ENCODE results near the gene CNEP1R1.

CNEP1R1 gene

GRCh38 chr16:50050802-50051201, 25.8 kb downstream of the CNEP1R1 start:
- Histone ChIP-seq H3K9me3 (ENCODE audit: low read length) (no peaks in the 10 kb centered on the region), H3K36me3 (ENCODE audit: insufficient read depth, low read length) (no peaks in the 10 kb centered on the region), H3K4me3 (ENCODE audit: low read length) (no peak overlapping the region), H3K27me3 (ENCODE audit: insufficient read depth, low read length) (no peaks in the 10 kb centered on the region), H3K4me1 (ENCODE audit: insufficient read depth, low read length) (no peaks in the 10 kb centered on the region), H2AFZ (ENCODE audit: low read depth, low read length) (no peak overlapping the region)

GRCh38 chr16:50056226-50056625, 31.2 kb downstream of the CNEP1R1 start:
- H3K9me3 ChIP-seq (ENCODE audit: low read length): peaks cover 2% of the 10 kb centered on the region
- H3K4me1 ChIP-seq (ENCODE audit: insufficient read depth, low read length): no peaks in the 10 kb centered on the region
- no peaks in the 10 kb centered on the region for H3K27me3 ChIP-seq (ENCODE audit: insufficient read depth, low read length)

GRCh38 chr16:50058091-50058771, 33.2 kb downstream of the CNEP1R1 start:
- Histone ChIP-seq H3K4me3 (ENCODE audit: low read length) (no peak overlapping the region), H3K9me3 (ENCODE audit: low read length) (peaks cover 2% of the 10 kb centered on the region)

More at GRCh38 chr16:50056226-50056625, 31.2 kb downstream of the CNEP1R1 start:
- H3K4me3 ChIP-seq (ENCODE audit: low read length): no peak overlapping the region
- H3K36me3 ChIP-seq (ENCODE audit: insufficient read depth, low read length): no peaks in the 10 kb centered on the region
- no peak overlapping the region for H2AFZ ChIP-seq (ENCODE audit: low read depth, low read length)

GRCh38 chr16:50059111-50059510, 34.1 kb downstream of the CNEP1R1 start:
- Histone ChIP-seq H3K9me3 (ENCODE audit: low read length) (peaks cover 2% of the 10 kb centered on the region), H2AFZ (ENCODE audit: low read depth, low read length) (no peak overlapping the region), H3K4me3 (ENCODE audit: low read length) (no peak overlapping the region), H3K27me3 (ENCODE audit: insufficient read depth, low read length) (no peaks in the 10 kb centered on the region), H3K4me1 (ENCODE audit: insufficient read depth, low read length) (no peaks in the 10 kb centered on the region), H3K36me3 (ENCODE audit: insufficient read depth, low read length) (no peaks in the 10 kb centered on the region)

More at GRCh38 chr16:50058091-50058771, 33.2 kb downstream of the CNEP1R1 start:
- Histone ChIP-seq H3K27me3 (ENCODE audit: insufficient read depth, low read length) (no peaks in the 10 kb centered on the region), H2AFZ (ENCODE audit: low read depth, low read length) (no peak overlapping the region), H3K36me3 (ENCODE audit: insufficient read depth, low read length) (no peaks in the 10 kb centered on the region), H3K4me1 (ENCODE audit: insufficient read depth, low read length) (no peaks in the 10 kb centered on the region)

GRCh38 chr16:50059669-50060068, 34.6 kb downstream of the CNEP1R1 start:
- H2AFZ ChIP-seq (ENCODE audit: low read depth, low read length): no peak overlapping the region

GRCh38 chr16:50061326-50061725, 36.3 kb downstream of the CNEP1R1 start:
- no peaks in the 10 kb centered on the region for H3K36me3 ChIP-seq (ENCODE audit: insufficient read depth, low read length)
- H3K9me3 ChIP-seq (ENCODE audit: low read length): peaks cover under 1% of the 10 kb centered on the region
- no peak overlapping the region for H2AFZ ChIP-seq (ENCODE audit: low read depth, low read length)
- H3K4me3 ChIP-seq (ENCODE audit: low read length): no peak overlapping the region
- peaks cover 2% of the 10 kb centered on the region for H3K4me1 ChIP-seq (ENCODE audit: insufficient read depth, low read length)
- no peaks in the 10 kb centered on the region for H3K27me3 ChIP-seq (ENCODE audit: insufficient read depth, low read length)

More at GRCh38 chr16:50059669-50060068, 34.6 kb downstream of the CNEP1R1 start:
- H3K36me3 ChIP-seq (ENCODE audit: insufficient read depth, low read length): no peaks in the 10 kb centered on the region
- H3K9me3 ChIP-seq (ENCODE audit: low read length): peaks cover 2% of the 10 kb centered on the region
- no peaks in the 10 kb centered on the region for H3K4me1 ChIP-seq (ENCODE audit: insufficient read depth, low read length)
- H3K4me3 ChIP-seq (ENCODE audit: low read length): no peak overlapping the region
- H3K27me3 ChIP-seq (ENCODE audit: insufficient read depth, low read length): no peaks in the 10 kb centered on the region

- no peaks in the 10 kb centered on the region for H3K27me3 ChIP-seq (ENCODE audit: insufficient read depth, low read length)
- peaks cover 11% of the 10 kb centered on the region for H3K4me1 ChIP-seq (ENCODE audit: insufficient read depth, low read length)
- H3K36me3 ChIP-seq (ENCODE audit: insufficient read depth, low read length): peaks cover 4% of the 10 kb centered on the region
- H3K4me3 ChIP-seq (ENCODE audit: low read length): peak overlapping the region; percentile 54
- H2AFZ ChIP-seq (ENCODE audit: low read depth, low read length): peak overlapping the region; percentile 34
- H3K9me3 ChIP-seq (ENCODE audit: low read length): no peaks in the 10 kb centered on the region
These were observed 40.2 kb downstream of the CNEP1R1 start for GRCh38 chr16:50065241-50065623.

- Histone ChIP-seq H3K4me3 (ENCODE audit: low read length) (peak within 1 kb of the TSS; percentile 96), H3K9me3 (ENCODE audit: low read length) (no peaks in the 10 kb centered on the region), H3K27me3 (ENCODE audit: insufficient read depth, low read length) (no peaks in the 10 kb centered on the region), H3K4me1 (ENCODE audit: insufficient read depth, low read length) (peaks cover 11% of the 10 kb centered on the region), H3K36me3 (ENCODE audit: insufficient read depth, low read length) (peaks cover 4% of the 10 kb centered on the region), H2AFZ (ENCODE audit: low read depth, low read length) (peak within 1 kb of the TSS; percentile 96)
These were observed 40.8 kb downstream of the CNEP1R1 start, which contains the start of gene HEATR3 for GRCh38 chr16:50065624-50066481. Gene HEATR3 (plus strand): TSS chr16:50065970. CDS start chr16:50066132, 162 bp downstream.

GRCh38 chr16:50066482-50067289, 41.7 kb downstream of the CNEP1R1 start:
- H2AFZ ChIP-seq (ENCODE audit: low read depth, low read length): peak overlapping the region; percentile 96
- peak overlapping the region; percentile 96 for H3K4me3 ChIP-seq (ENCODE audit: low read length)
- no peaks in the 10 kb centered on the region for H3K27me3 ChIP-seq (ENCODE audit: insufficient read depth, low read length)
- H3K9me3 ChIP-seq (ENCODE audit: low read length): no peaks in the 10 kb centered on the region
- H3K36me3 ChIP-seq (ENCODE audit: insufficient read depth, low read length): peaks cover 4% of the 10 kb centered on the region
- H3K4me1 ChIP-seq (ENCODE audit: insufficient read depth, low read length): peaks cover 11% of the 10 kb centered on the region

GRCh38 chr16:50067290-50067853, 42.3 kb downstream of the CNEP1R1 start:
- Histone ChIP-seq H2AFZ (ENCODE audit: low read depth, low read length) (no peak overlapping the region), H3K27me3 (ENCODE audit: insufficient read depth, low read length) (no peaks in the 10 kb centered on the region), H3K9me3 (ENCODE audit: low read length) (no peaks in the 10 kb centered on the region), H3K4me3 (ENCODE audit: low read length) (peak overlapping the region; percentile 20), H3K4me1 (ENCODE audit: insufficient read depth, low read length) (peaks cover 11% of the 10 kb centered on the region), H3K36me3 (ENCODE audit: insufficient read depth, low read length) (peaks cover 4% of the 10 kb centered on the region)

- peaks cover 15% of the 10 kb centered on the region for H3K4me1 ChIP-seq (ENCODE audit: insufficient read depth, low read length)
- peaks cover 4% of the 10 kb centered on the region for H3K36me3 ChIP-seq (ENCODE audit: insufficient read depth, low read length)
- no peaks in the 10 kb centered on the region for H3K27me3 ChIP-seq (ENCODE audit: insufficient read depth, low read length)
- H3K9me3 ChIP-seq (ENCODE audit: low read length): no peaks in the 10 kb centered on the region
- no peak overlapping the region for H2AFZ ChIP-seq (ENCODE audit: low read depth, low read length)
- H3K4me3 ChIP-seq (ENCODE audit: low read length): no peak overlapping the region
These were observed 43.5 kb downstream of the CNEP1R1 start for GRCh38 chr16:50068550-50068949.

GRCh38 chr16:50069060-50069459, 44.0 kb downstream of the CNEP1R1 start:
- Histone ChIP-seq H3K4me1 (ENCODE audit: insufficient read depth, low read length) (peaks cover 15% of the 10 kb centered on the region), H2AFZ (ENCODE audit: low read depth, low read length) (no peak overlapping the region), H3K27me3 (ENCODE audit: insufficient read depth, low read length) (no peaks in the 10 kb centered on the region), H3K9me3 (ENCODE audit: low read length) (no peaks in the 10 kb centered on the region), H3K4me3 (ENCODE audit: low read length) (no peak overlapping the region), H3K36me3 (ENCODE audit: insufficient read depth, low read length) (peaks cover 4% of the 10 kb centered on the region)

All from neuron (in vitro differentiated cells).